Body of pancreas (tissue), 4 donors: ENCODE results near the gene FAT2. TPM values are rescaled to one million over a fixed set of nuclear protein-coding genes. Genes with fewer than 3 reads are reported as not detected.

Experiments
- ATAC-seq: fragments of 150-250 bp; one replicate; pipeline ENCODE4 v1.9.1; 2016
- DNase-seq, 4 donors: peaks; one replicate each; pipeline ENCODE4 v3.0.0-alpha.2; 2019
- H3K27ac ChIP-seq, 4 donors: fragments of 200-600 bp; sonication (generic); 1 replicate in 3 of 4; 2 replicates in 1 of 4; pipeline versions ENCODE4 v1.5.1 to v1.6.1; 2016 to 2019; ENCODE audit warnings: mild to moderate bottlenecking in 1 of 4, mixed read lengths in 1 of 4, moderate library complexity in 1 of 4
- H3K27me3 ChIP-seq, 2 donors: fragments of 200-600 bp; sonication (generic); one replicate each; pipeline ENCODE4 v1.6.0; 2016; ENCODE audit warnings: mild to moderate bottlenecking in 1 of 2
- H3K36me3 ChIP-seq, 2 donors: fragments of 200-600 bp; sonication (generic); replicated peaks in 1 of 2; 2 replicates each; pipeline ENCODE4 v1.5.1; 2016; ENCODE audit warnings: low read depth in 2 of 2; ENCODE audit not compliant: insufficient read depth in 1 of 2
- H3K4me1 ChIP-seq: fragments of 200-600 bp; sonication (generic); one replicate; pipeline ENCODE4 v1.6.0; 2016
- H3K4me3 ChIP-seq, 2 donors: fragments of 200-600 bp; sonication (generic); 1 replicate in 1 of 2; 2 replicates in 1 of 2; pipeline ENCODE4 v1.5.1; 2016 to 2019
- H3K9me3 ChIP-seq, 3 donors: fragments of 200-600 bp; sonication (generic); 1 replicate in 2 of 3; 2 replicates in 1 of 3; pipeline ENCODE4 v1.5.1; 2016
- CTCF ChIP-seq, 7 experiments: fragments of 450-650 bp in 4 of 7; fragments of 200-600 bp in 3 of 7; sonication (generic) in 3 of 7; IDR thresholded peaks; one replicate each; pipeline ENCODE4 v1.5.1; 2016 to 2019; ENCODE audit warnings: antibody characterized with exemption in 7 of 7
- POLR2A ChIP-seq, 3 donors: fragments of 450-650 bp; IDR thresholded peaks; one replicate each; pipeline ENCODE4 v1.6.1; 2016; ENCODE audit warnings: antibody characterized with exemption in 3 of 3, mild to moderate bottlenecking in 2 of 3
- WGBS, 2 donors: methylation state at CpG; one replicate each; pipeline ENCODE4 v1.1.5; 2017; 5-methylcytosine and 5-hydroxymethylcytosine counted together
- intact Hi-C: fragments of 100-400 bp; cut with DNase I; formaldehyde crosslinking; loops from one replicate; pipeline ENCODE4 v1.15.1; 2023
- total RNA-seq, 2 donors: library from RNA; depleted of rRNA; stranded (reverse); fragments of >200 nt; gene quantifications; one replicate each; pipeline ENCODE4 v1.1.0, GENCODE V29; 2016

FAT2 gene
- total RNA-seq, 2 donors from 2014 or later: not detected

DNA sequence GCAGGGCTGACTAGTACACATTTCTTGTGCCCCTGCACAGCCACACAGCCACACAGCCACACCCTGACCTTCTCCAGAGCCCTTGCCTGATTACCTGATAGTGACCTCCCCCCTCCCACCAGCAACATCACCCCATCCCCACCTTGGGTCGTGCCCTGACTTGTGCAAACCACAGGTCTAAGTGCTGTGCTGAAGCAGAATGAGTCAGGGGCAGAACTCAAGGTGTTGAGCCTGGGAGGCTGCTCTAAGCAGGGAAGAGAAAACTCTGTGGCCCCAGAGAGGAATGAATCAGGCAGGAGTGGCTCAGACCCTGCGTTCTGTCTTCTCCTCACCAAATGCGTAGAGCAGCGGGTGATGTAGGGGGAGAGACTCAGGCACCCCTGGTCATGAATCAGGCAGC is 24.3 kb upstream of the FAT2 start:
- intact Hi-C loops: no loop called here
- DNase-seq (no peak), ATAC-seq (no peak)
- 55 to 74% methylated on average over 4 of the region's 4 CpGs for WGBS, 2 donors
- H3K27ac ChIP-seq: no peak overlapping the region
- H3K4me3 ChIP-seq: no peak overlapping the region
- no peaks in the 10 kb centered on the region for H3K9me3 ChIP-seq
- H3K36me3 ChIP-seq: no peaks in the 10 kb centered on the region
- H3K4me1 ChIP-seq: no peaks in the 10 kb centered on the region
- TF ChIP-seq POLR2A (IDR thresholded peaks at IDR 0.05) (no peak), CTCF (IDR thresholded peaks at IDR 0.05) (no peak)
- no peaks in the 10 kb centered on the region for H3K27me3 ChIP-seq

DNA sequence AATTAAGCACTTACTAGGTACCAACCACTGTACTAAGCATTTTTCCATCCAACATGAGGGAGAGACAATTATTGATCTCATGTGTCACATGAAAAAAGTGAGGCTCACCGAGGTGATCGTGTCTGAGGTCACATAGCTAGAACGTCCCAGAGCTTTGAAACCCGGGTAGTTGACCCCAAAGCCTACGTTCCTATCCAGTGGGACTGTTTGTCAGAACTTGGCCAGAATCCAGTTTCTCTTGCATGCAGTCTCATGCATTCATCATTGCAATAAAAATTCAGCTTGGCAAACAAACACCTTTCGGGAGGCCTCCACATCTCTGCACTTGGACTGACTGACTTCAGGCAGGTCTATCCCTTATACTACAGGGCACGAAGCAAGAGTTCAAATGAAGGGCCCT is 23.4 kb upstream of the FAT2 start:
- Histone ChIP-seq H3K27me3 (no peaks in the 10 kb centered on the region), H3K9me3 (no peaks in the 10 kb centered on the region), H3K4me3 (no peak overlapping the region), H3K27ac (no peak overlapping the region), H3K4me1 (no peaks in the 10 kb centered on the region), H3K36me3 (no peaks in the 10 kb centered on the region)
- ATAC-seq (no peak), DNase-seq (no peak)
- 49 to 60% methylated on average over 7 of the region's 7 CpGs for WGBS, 2 donors
- TF ChIP-seq CTCF (IDR thresholded peaks at IDR 0.05) (no peak), POLR2A (IDR thresholded peaks at IDR 0.05) (no peak)
- intact Hi-C loops: no loop called here

GRCh38 chr5:151612689-151613427 is 21.7 kb upstream of the FAT2 start:
- 22 to 34% methylated on average over 7 to 8 of the region's 8 CpGs for WGBS, 2 donors
- Histone ChIP-seq H3K36me3 (no peaks in the 10 kb centered on the region), H3K27ac (no peak overlapping the region), H3K27me3 (no peaks in the 10 kb centered on the region), H3K4me3 (no peak overlapping the region), H3K9me3 (no peaks in the 10 kb centered on the region), H3K4me1 (no peaks in the 10 kb centered on the region)
- no peak for DNase-seq
- ATAC-seq: no peak
- intact Hi-C loops: no loop called here
- TF ChIP-seq POLR2A (IDR thresholded peaks at IDR 0.05): no peak
- no peak for TF ChIP-seq CTCF (IDR thresholded peaks at IDR 0.05)

DNA sequence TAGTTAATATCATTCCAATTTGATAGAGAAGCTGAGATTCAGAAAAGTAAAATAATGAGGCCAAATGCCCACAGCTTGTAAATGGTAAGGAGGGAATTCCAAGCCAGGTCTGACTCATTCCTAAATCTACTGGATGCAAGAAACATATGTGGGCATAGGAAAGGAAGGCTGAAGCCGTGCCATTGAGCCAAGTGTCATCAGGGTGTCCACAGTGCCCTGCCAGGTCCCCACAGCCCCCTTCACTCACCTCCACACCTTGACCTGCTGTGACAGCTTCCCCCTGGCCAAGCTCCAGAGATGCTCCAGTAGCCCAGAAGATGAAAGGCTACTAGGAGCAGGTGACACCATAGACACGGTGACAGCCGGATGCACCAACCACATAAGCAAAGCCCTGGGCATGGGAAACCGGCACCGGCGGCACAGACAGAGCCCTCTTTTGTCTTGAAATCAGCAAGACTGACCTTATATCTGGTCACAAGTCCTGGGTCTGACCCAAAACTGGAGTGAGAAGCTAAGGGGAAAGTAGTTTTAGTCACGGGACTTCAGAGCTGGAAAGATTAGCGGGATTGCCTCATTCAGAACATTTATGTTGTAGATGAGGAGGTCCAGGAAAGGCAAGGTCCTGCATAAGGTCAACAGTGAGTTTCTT is 20.1 kb upstream of the FAT2 start:
- Histone ChIP-seq H3K4me3 (no peak overlapping the region), H3K27me3 (no peaks in the 10 kb centered on the region), H3K36me3 (no peaks in the 10 kb centered on the region), H3K27ac (no peak overlapping the region), H3K4me1 (no peaks in the 10 kb centered on the region), H3K9me3 (no peaks in the 10 kb centered on the region)
- ATAC-seq (no peak), DNase-seq (no peak)
- intact Hi-C loops: no loop called here
- no peak for TF ChIP-seq POLR2A (IDR thresholded peaks at IDR 0.05)
- TF ChIP-seq CTCF (IDR thresholded peaks at IDR 0.05): no peak
- 93 to 95% methylated on average over 5 to 8 of the region's 8 CpGs for WGBS, 2 donors

- TF ChIP-seq POLR2A (IDR thresholded peaks at IDR 0.05): no peak
- no peaks in the 10 kb centered on the region for H3K9me3 ChIP-seq
- H3K36me3 ChIP-seq: no peaks in the 10 kb centered on the region
- intact Hi-C loops: no loop called here
- H3K4me1 ChIP-seq: no peaks in the 10 kb centered on the region
- no peak overlapping the region for H3K4me3 ChIP-seq
- H3K27me3 ChIP-seq: no peaks in the 10 kb centered on the region
- no peak for ATAC-seq
- no peak for DNase-seq
- no peak overlapping the region for H3K27ac ChIP-seq
These were observed 17.4 kb upstream of the FAT2 start for GRCh38 chr5:151608522-151608921.
